ENCODE measurements around the gene NRG3. TPM values are rescaled to one million over a fixed set of nuclear protein-coding genes. Genes with fewer than 3 reads are reported as not detected.

Gene NRG3
- total and polyA plus RNA-seq, 2 donors (not counting 1 experiment from before 2014, with no cell fraction given): not detected

DNA sequence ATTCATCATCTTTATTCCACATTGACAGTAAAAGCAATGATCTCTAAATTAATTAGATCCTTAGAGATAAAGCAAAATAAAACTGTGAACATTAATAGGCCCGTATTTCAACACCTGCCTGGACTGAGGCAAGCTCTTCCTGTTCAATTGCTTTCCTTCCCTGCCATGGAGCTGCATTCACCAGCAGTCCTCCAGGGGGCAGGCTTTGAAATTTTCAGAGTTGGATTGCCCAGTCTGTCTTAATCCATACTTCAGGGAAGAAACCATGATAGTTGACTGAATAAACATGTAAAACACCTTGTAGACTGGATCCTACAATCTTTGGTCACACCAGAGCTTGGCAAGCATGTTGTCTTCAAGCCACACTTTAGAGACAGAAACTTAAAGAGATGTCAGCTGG lies 936.6 kb downstream of the NRG3 start:
- H3K9me3 ChIP-seq (ENCODE audit: control insufficient read depth, insufficient read depth, low read depth, low read length): no peaks in the 10 kb centered on the region
- H3K27ac ChIP-seq (ENCODE audit: insufficient read depth, low read length): no peak overlapping the region
- no peaks in the 10 kb centered on the region for H3K36me3 ChIP-seq (ENCODE audit: control insufficient read depth, insufficient read depth, low read length)
- no peaks in the 10 kb centered on the region for H3K27me3 ChIP-seq (ENCODE audit: control insufficient read depth, insufficient read depth, low read length)
- H4K20me1 ChIP-seq (ENCODE audit: control insufficient read depth, extremely low read depth, insufficient read depth, low read length): no peaks in the 10 kb centered on the region
- H3K4me3 ChIP-seq (replicated peaks in 1 of 4; ENCODE audit: control extremely low read depth in 1 of 4, insufficient read depth in 1 of 4, low read depth in 3 of 4, low read length in 4 of 4): no peak overlapping the region
- H3K4me2 ChIP-seq (ENCODE audit: extremely low read depth, insufficient read depth, low read length): no peak overlapping the region
- no peak overlapping the region for H3K9ac ChIP-seq (ENCODE audit: insufficient read depth, low read length)
- no peaks in the 10 kb centered on the region for H3K4me1 ChIP-seq (ENCODE audit: control insufficient read depth, extremely low read depth, insufficient read depth, low read length)
- H2AFZ ChIP-seq (ENCODE audit: low read length): no peak overlapping the region
- no peaks in the 10 kb centered on the region for H3K79me2 ChIP-seq (ENCODE audit: control insufficient read depth, insufficient read depth, low read length)
- DNase-seq (ENCODE audit: low read depth in 2 of 2): no peak
- TF ChIP-seq EZH2 (IDR thresholded peaks at IDR 0.05; ENCODE audit: low read length, missing control alignments): no peak
- TF ChIP-seq, protein P1, sequence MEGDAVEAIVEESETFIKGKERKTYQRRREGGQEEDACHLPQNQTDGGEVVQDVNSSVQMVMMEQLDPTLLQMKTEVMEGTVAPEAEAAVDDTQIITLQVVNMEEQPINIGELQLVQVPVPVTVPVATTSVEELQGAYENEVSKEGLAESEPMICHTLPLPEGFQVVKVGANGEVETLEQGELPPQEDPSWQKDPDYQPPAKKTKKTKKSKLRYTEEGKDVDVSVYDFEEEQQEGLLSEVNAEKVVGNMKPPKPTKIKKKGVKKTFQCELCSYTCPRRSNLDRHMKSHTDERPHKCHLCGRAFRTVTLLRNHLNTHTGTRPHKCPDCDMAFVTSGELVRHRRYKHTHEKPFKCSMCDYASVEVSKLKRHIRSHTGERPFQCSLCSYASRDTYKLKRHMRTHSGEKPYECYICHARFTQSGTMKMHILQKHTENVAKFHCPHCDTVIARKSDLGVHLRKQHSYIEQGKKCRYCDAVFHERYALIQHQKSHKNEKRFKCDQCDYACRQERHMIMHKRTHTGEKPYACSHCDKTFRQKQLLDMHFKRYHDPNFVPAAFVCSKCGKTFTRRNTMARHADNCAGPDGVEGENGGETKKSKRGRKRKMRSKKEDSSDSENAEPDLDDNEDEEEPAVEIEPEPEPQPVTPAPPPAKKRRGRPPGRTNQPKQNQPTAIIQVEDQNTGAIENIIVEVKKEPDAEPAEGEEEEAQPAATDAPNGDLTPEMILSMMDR (conservative IDR thresholded peaks at IDR 0.05 in 1 of 2, IDR thresholded peaks at IDR 0.05 in 1 of 2; ENCODE audit: low read depth in 1 of 2, low read length in 2 of 2): peak in 1 of 2 donors; percentile 26

- H4K20me1 ChIP-seq (ENCODE audit: control insufficient read depth, extremely low read depth, insufficient read depth, low read length): no peaks in the 10 kb centered on the region
- no peak overlapping the region for H3K4me2 ChIP-seq (ENCODE audit: extremely low read depth, insufficient read depth, low read length)
- DNase-seq (ENCODE audit: low read depth in 2 of 2): peak; percentile 1 to 72
- H3K27me3 ChIP-seq (ENCODE audit: control insufficient read depth, insufficient read depth, low read length): no peaks in the 10 kb centered on the region
- TF ChIP-seq EZH2 (IDR thresholded peaks at IDR 0.05; ENCODE audit: low read length, missing control alignments): no peak
- TF ChIP-seq, protein P1 (conservative IDR thresholded peaks at IDR 0.05 in 1 of 2, IDR thresholded peaks at IDR 0.05 in 1 of 2; ENCODE audit: low read depth in 1 of 2, low read length in 2 of 2): no peak
- no peaks in the 10 kb centered on the region for H3K79me2 ChIP-seq (ENCODE audit: control insufficient read depth, insufficient read depth, low read length)
- H3K4me3 ChIP-seq (replicated peaks in 1 of 4; ENCODE audit: control extremely low read depth in 1 of 4, insufficient read depth in 1 of 4, low read depth in 3 of 4, low read length in 4 of 4): no peak overlapping the region
- no peak overlapping the region for H3K9ac ChIP-seq (ENCODE audit: insufficient read depth, low read length)
- H3K27ac ChIP-seq (ENCODE audit: insufficient read depth, low read length): no peak overlapping the region
- no peaks in the 10 kb centered on the region for H3K36me3 ChIP-seq (ENCODE audit: control insufficient read depth, insufficient read depth, low read length)
- H3K4me1 ChIP-seq (ENCODE audit: control insufficient read depth, extremely low read depth, insufficient read depth, low read length): no peaks in the 10 kb centered on the region
- H2AFZ ChIP-seq (ENCODE audit: low read length): no peak overlapping the region
- H3K9me3 ChIP-seq (ENCODE audit: control insufficient read depth, insufficient read depth, low read depth, low read length): no peaks in the 10 kb centered on the region
Observed at GRCh38 chr10:82813856-82814255, 938.9 kb downstream of the NRG3 start.

GRCh38 chr10:82814635-82815034 lies 939.6 kb downstream of the NRG3 start:
- Histone ChIP-seq H2AFZ (ENCODE audit: low read length) (no peak overlapping the region), H3K9me3 (ENCODE audit: control insufficient read depth, insufficient read depth, low read depth, low read length) (no peaks in the 10 kb centered on the region), H3K4me1 (ENCODE audit: control insufficient read depth, extremely low read depth, insufficient read depth, low read length) (no peaks in the 10 kb centered on the region), H3K4me2 (ENCODE audit: extremely low read depth, insufficient read depth, low read length) (no peak overlapping the region), H3K9ac (ENCODE audit: insufficient read depth, low read length) (no peak overlapping the region), H4K20me1 (ENCODE audit: control insufficient read depth, extremely low read depth, insufficient read depth, low read length) (no peaks in the 10 kb centered on the region), H3K27me3 (ENCODE audit: control insufficient read depth, insufficient read depth, low read length) (no peaks in the 10 kb centered on the region), H3K79me2 (ENCODE audit: control insufficient read depth, insufficient read depth, low read length) (no peaks in the 10 kb centered on the region), H3K36me3 (ENCODE audit: control insufficient read depth, insufficient read depth, low read length) (no peaks in the 10 kb centered on the region), H3K4me3 (replicated peaks in 1 of 4; ENCODE audit: control extremely low read depth in 1 of 4, insufficient read depth in 1 of 4, low read depth in 3 of 4, low read length in 4 of 4) (no peak overlapping the region), H3K27ac (ENCODE audit: insufficient read depth, low read length) (no peak overlapping the region)
- peak; percentile 1 to 41 for DNase-seq (ENCODE audit: low read depth in 2 of 2)
- TF ChIP-seq, protein P1 (conservative IDR thresholded peaks at IDR 0.05 in 1 of 2, IDR thresholded peaks at IDR 0.05 in 1 of 2; ENCODE audit: low read depth in 1 of 2, low read length in 2 of 2): no peak
- TF ChIP-seq EZH2 (IDR thresholded peaks at IDR 0.05; ENCODE audit: low read length, missing control alignments): no peak

Measured in fibroblast of lung (primary cell).